Measurements from ENCODE around the gene CLEC4E.

DNA sequence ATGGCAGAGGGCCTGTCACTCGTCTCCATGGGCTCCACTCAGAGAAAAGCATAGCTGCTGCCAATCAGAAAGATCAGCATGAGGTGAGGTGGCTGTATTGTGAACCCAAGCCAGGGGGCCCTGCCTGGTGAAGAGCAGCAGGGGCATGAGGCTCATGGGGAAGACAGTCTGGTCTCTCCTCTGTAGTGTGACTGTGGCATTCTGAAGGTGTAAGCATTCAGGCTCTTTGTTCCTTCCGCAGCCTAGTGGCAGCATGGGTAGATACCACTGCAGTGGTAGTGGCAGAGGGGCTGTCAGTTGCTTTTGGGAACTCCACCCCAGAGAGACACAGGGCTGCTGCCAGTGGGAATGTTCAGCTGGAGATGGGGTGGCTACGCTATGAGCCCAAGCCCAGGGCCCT is 32.5 kb downstream of the CLEC4E start:
- TF ChIP-seq POLR2AphosphoS5 (IDR thresholded peaks at IDR 0.05; ENCODE audit: low read depth, low read length) (no peak), TAF1 (IDR thresholded peaks at IDR 0.05; ENCODE audit: borderline replicate concordance, insufficient read depth, low read length) (no peak), SIN3A (IDR thresholded peaks at IDR 0.05; ENCODE audit: borderline replicate concordance, insufficient read depth, low read length) (no peak)
- TF ChIP-seq, protein P1, sequence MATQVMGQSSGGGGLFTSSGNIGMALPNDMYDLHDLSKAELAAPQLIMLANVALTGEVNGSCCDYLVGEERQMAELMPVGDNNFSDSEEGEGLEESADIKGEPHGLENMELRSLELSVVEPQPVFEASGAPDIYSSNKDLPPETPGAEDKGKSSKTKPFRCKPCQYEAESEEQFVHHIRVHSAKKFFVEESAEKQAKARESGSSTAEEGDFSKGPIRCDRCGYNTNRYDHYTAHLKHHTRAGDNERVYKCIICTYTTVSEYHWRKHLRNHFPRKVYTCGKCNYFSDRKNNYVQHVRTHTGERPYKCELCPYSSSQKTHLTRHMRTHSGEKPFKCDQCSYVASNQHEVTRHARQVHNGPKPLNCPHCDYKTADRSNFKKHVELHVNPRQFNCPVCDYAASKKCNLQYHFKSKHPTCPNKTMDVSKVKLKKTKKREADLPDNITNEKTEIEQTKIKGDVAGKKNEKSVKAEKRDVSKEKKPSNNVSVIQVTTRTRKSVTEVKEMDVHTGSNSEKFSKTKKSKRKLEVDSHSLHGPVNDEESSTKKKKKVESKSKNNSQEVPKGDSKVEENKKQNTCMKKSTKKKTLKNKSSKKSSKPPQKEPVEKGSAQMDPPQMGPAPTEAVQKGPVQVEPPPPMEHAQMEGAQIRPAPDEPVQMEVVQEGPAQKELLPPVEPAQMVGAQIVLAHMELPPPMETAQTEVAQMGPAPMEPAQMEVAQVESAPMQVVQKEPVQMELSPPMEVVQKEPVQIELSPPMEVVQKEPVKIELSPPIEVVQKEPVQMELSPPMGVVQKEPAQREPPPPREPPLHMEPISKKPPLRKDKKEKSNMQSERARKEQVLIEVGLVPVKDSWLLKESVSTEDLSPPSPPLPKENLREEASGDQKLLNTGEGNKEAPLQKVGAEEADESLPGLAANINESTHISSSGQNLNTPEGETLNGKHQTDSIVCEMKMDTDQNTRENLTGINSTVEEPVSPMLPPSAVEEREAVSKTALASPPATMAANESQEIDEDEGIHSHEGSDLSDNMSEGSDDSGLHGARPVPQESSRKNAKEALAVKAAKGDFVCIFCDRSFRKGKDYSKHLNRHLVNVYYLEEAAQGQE (IDR thresholded peaks at IDR 0.05; ENCODE audit: insufficient read depth in 1 of 2, low read depth in 2 of 2, low read length in 2 of 2): no peak
